HFFc6 (cell line): ENCODE results near the gene KNL1. TPM values are rescaled to one million over a fixed set of nuclear protein-coding genes. Genes with fewer than 3 reads are reported as not detected.

Experiments
- DNase-seq: peaks from one replicate; pipeline ENCODE4 v3.0.0-alpha.2; 2018
- H3K27ac Mint-ChIP-seq: 2 replicates; pipeline ENCODE4 v1.8.0; 2020; ENCODE audit warnings: mild to moderate bottlenecking, mixed read lengths
- H3K27me3 Mint-ChIP-seq: 2 replicates; pipeline ENCODE4 v1.8.0; 2021; ENCODE audit warnings: mild to moderate bottlenecking, moderate library complexity, mixed read lengths; ENCODE audit not compliant: insufficient read depth
- H3K36me3 Mint-ChIP-seq: 2 replicates; pipeline ENCODE4 v1.8.0; 2021; ENCODE audit warnings: low read depth, mixed read lengths
- H3K4me1 Mint-ChIP-seq: 2 replicates; pipeline ENCODE4 v1.8.0; 2020; ENCODE audit warnings: low read depth, mixed read lengths
- H3K4me3 Mint-ChIP-seq: 2 replicates; pipeline ENCODE4 v1.8.0; 2020; ENCODE audit warnings: mild to moderate bottlenecking, moderate library complexity, mixed read lengths
- H3K9me3 Mint-ChIP-seq: 2 replicates; pipeline ENCODE4 v1.8.0; 2020; ENCODE audit warnings: mild to moderate bottlenecking, mixed read lengths
- CTCF ChIP-seq: fragments of 200-600 bp; sonication (generic); IDR thresholded peaks from 2 replicates; pipeline ENCODE4 v1.5.0; 2021; ENCODE audit warnings: antibody characterized with exemption, mild to moderate bottlenecking
- total RNA-seq, 6 experiments: library from RNA; stranded (reverse); fragmentation: NEBNext Ultra II Directional; extraction: Animal tissue kit (Norgen Biotek cat#: 25700); gene quantifications; 2 replicates in 1 of 6; 3 replicates in 5 of 6; pipeline ENCODE4 v1.2.3, GENCODE V29; 2021

Gene KNL1
- total RNA-seq, 6 experiments from 2014 or later, result 8.9 to 26.8 (median 20.0) TPM

- no peak for DNase-seq
These were observed 30.6 kb upstream of the KNL1 start for GRCh38 chr15:40563426-40563825.

GRCh38 chr15:40564591-40565332, 29.3 kb upstream of the KNL1 start, which contains the start of gene CCDC32:
TSS of gene CCDC32 (minus strand) at chr15:40565042. CDS start at chr15:40563015, 2,027 bp downstream.
- peak; percentile 99 for DNase-seq
- Mint-ChIP-seq H3K9me3 (no peaks in the 10 kb centered on the region), H3K27me3 (peaks cover 6% of the 10 kb centered on the region; the same call in 1 of the 2 replicates), H3K4me3 (peak within 1 kb of the TSS; percentile 98), H3K27ac (peak within 1 kb of the TSS; percentile 98), H3K4me1 (peaks cover 33% of the 10 kb centered on the region), H3K36me3 (no peaks in the 10 kb centered on the region)
- TF ChIP-seq CTCF, result no peak

More at GRCh38 chr15:40563426-40563825, 30.6 kb upstream of the KNL1 start:
- Mint-ChIP-seq H3K4me3 (peak overlapping the region; percentile 98), H3K36me3 (no peaks in the 10 kb centered on the region), H3K9me3 (no peaks in the 10 kb centered on the region), H3K4me1 (peaks cover 25% of the 10 kb centered on the region), H3K27me3 (peaks cover 9% of the 10 kb centered on the region; the same call in 1 of the 2 replicates), H3K27ac (peak overlapping the region; percentile 98)
- TF ChIP-seq CTCF, result no peak

GRCh38 chr15:40565333-40566238, 28.5 kb upstream of the KNL1 start:
- Mint-ChIP-seq H3K4me3 (peak overlapping the region; percentile 98), H3K27me3 (peaks cover 6% of the 10 kb centered on the region), H3K4me1 (peaks cover 39% of the 10 kb centered on the region), H3K36me3 (no peaks in the 10 kb centered on the region), H3K9me3 (no peaks in the 10 kb centered on the region), H3K27ac (peak overlapping the region; percentile 98)
- TF ChIP-seq CTCF, result no peak
- DNase-seq, result no peak

GRCh38 chr15:40567111-40567510, 26.9 kb upstream of the KNL1 start:
- H3K4me3 Mint-ChIP-seq, result no peak overlapping the region
- H3K36me3 Mint-ChIP-seq, result no peaks in the 10 kb centered on the region; the same call in 1 of the 2 replicates

More at GRCh38 chr15:40567111-40567510, 26.9 kb upstream of the KNL1 start:
- H3K4me1 Mint-ChIP-seq, result peaks cover 42% of the 10 kb centered on the region
- no peaks in the 10 kb centered on the region for H3K9me3 Mint-ChIP-seq
- no peak for DNase-seq
- H3K27me3 Mint-ChIP-seq, result peaks cover 6% of the 10 kb centered on the region
- no peak overlapping the region for H3K27ac Mint-ChIP-seq
- peak; percentile 28 for TF ChIP-seq CTCF
